GM18507 (cell line): ENCODE measurements around the gene DEDD.
"Not testable (repeated sequence)": the region's sequence is repeated elsewhere in the genome, so short reads cannot be mapped to it uniquely, and the experiment has no call there.

Experiments used
- DNase-seq: peaks from one replicate; pipeline ENCODE4 v3.0.0; 2011; ENCODE audit warnings: low read depth; ENCODE audit not compliant: insufficient read length; ENCODE audit errors: extremely low spot score
- FAIRE-seq: peaks from 2 replicates; lab custom pipeline; 2011; peaks lifted over from hg19 to GRCh38; lab: Jason Lieb, UNC

DEDD gene

GRCh38 chr1:161131523-161132409, 701 bp downstream of the DEDD start:
- DNase-seq = no peak
- FAIRE-seq = peak; percentile 48

- no peak for FAIRE-seq
- no peak for DNase-seq
These were observed 2.2 kb downstream of the DEDD start for GRCh38 chr1:161130266-161130665.

- no peak for FAIRE-seq
These were observed 3.7 kb downstream of the DEDD start for GRCh38 chr1:161128591-161129420.

GRCh38 chr1:161127649-161128048, 4.8 kb downstream of the DEDD start:
- DNase-seq (no peak), FAIRE-seq (no peak)

More at GRCh38 chr1:161128591-161129420, 3.7 kb downstream of the DEDD start:
- DNase-seq = no peak

GRCh38 chr1:161122967-161123366, 9.5 kb downstream of the DEDD start:
- DNase-seq = no peak
- no peak for FAIRE-seq

- FAIRE-seq (no peak), DNase-seq (no peak)
These were observed 10.6 kb downstream of the DEDD start for GRCh38 chr1:161121834-161122233.

- no peak for DNase-seq
These were observed 11.3 kb downstream of the DEDD start for GRCh38 chr1:161121042-161121650.

GRCh38 chr1:161119092-161119903, 13.2 kb downstream of the DEDD start:
- peak; percentile 57 for DNase-seq
- FAIRE-seq = peak; percentile 86

More at GRCh38 chr1:161121042-161121650, 11.3 kb downstream of the DEDD start:
- FAIRE-seq = no peak

- DNase-seq = peak; percentile 87
- peak; percentile 79 for FAIRE-seq
These were observed 14.5 kb downstream of the DEDD start, which contains the start of the genes NIT1 and PFDN2 for GRCh38 chr1:161117759-161118581. Gene NIT1 (plus strand): TSS chr1:161118105. CDS start chr1:161118177, 72 bp downstream. Gene PFDN2 (minus strand): TSS chr1:161118037. CDS start chr1:161118026, 11 bp downstream.

- DNase-seq, FAIRE-seq: not testable (repeated sequence)
These were observed 16.5 kb downstream of the DEDD start for GRCh38 chr1:161115961-161116360.

GRCh38 chr1:161115132-161115711, 17.2 kb downstream of the DEDD start:
- no peak for DNase-seq
- FAIRE-seq = no peak

GRCh38 chr1:161114556-161114955, 17.9 kb downstream of the DEDD start:
- FAIRE-seq = no peak
- no peak for DNase-seq

- DNase-seq (no peak), FAIRE-seq (no peak)
These were observed 18.6 kb downstream of the DEDD start for GRCh38 chr1:161113915-161114314.

- DNase-seq (no peak), FAIRE-seq (no peak)
These were observed 20.9 kb downstream of the DEDD start for GRCh38 chr1:161111527-161111926.

- no peak for FAIRE-seq
- no peak for DNase-seq
These were observed 21.4 kb downstream of the DEDD start for GRCh38 chr1:161111117-161111516.

- FAIRE-seq (no peak), DNase-seq (no peak)
These were observed 26.0 kb downstream of the DEDD start for GRCh38 chr1:161106431-161106830.

- FAIRE-seq = no peak
These were observed 31.9 kb downstream of the DEDD start for GRCh38 chr1:161100556-161100955.

More at GRCh38 chr1:161100556-161100955, 31.9 kb downstream of the DEDD start:
- DNase-seq = no peak
